Fibroblast of skin of right quadriceps (primary cell): ENCODE measurements around the gene GINS2.

Experiments
- DNase-seq: peaks from one replicate; pipeline ENCODE4 v3.0.0-alpha.2; 2013

The GINS2 gene

GRCh38 chr16:85637808-85638647 is 50.7 kb downstream of the GINS2 start:
- DNase-seq = no peak

DNA sequence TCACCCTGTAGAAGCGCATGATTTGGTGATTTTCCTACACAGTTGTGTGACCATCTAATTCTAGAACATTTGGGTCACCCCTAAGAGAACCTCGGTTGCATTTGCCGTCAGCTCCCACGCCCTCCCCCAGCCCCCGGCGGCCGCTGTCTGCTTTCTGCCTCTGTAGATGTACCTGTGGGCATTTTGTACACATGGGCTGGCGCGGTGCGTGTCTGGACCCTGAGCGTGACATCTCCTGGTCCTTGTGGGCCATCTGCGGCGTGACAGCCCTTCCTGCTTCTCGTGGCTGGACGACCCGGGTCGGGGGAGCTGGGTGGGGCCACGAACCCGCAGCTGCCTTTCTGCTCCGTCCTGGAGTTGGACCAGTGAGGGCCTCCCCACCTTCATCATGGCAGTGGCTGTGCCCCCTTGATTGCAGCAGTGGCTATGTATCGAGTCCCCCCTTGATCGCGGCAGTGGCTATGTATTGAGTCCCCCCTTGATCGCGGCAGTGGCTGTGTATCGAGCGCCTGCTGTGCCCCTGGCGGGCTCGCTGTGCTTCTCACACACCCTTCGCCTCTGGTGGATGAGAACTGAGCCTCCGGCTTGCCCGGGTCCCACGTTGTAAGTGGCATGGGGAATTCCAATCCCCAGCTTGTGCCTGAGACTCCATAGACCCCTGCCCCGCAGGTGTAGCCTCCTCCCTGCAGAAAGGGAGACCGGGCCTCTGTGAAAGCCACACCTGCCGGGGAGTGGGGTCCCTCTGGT is 51.5 kb downstream of the GINS2 start:
- DNase-seq = no peak

DNA sequence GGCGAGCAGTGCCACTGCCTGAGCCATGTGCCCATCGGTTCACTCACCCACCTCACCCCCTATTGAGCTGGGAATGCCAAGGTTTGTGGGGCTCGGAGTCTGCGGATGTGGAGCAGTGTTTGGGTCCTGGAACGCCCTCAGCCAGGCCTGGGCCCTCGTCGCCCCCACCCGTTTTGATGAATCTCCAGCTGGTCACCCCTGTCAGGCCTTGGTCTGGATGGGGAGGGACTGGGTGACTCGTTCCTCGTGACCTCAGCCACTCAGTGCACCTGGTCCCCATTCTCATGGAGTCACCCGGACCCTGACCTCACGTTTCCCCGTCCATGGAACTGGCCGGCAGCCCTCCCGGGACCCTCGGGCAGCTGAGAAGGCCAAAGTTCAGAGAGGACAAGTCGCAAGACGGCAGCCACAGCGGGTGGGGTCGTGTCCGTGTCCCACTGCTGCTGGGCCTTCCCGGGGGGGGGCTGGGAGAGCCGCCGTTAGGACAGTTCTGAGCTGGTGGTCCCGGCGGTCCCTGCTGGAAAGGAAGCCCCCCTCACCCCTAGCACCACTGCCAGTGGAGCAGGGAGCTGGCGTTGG is 52.4 kb downstream of the GINS2 start:
- DNase-seq = no peak

GRCh38 chr16:85635545-85636140 is 53.1 kb downstream of the GINS2 start:
- no peak for DNase-seq

- DNase-seq = no peak
These were observed 53.8 kb downstream of the GINS2 start for GRCh38 chr16:85634747-85635544.

- no peak for DNase-seq
These were observed 54.9 kb downstream of the GINS2 start for GRCh38 chr16:85633888-85634287.

DNA sequence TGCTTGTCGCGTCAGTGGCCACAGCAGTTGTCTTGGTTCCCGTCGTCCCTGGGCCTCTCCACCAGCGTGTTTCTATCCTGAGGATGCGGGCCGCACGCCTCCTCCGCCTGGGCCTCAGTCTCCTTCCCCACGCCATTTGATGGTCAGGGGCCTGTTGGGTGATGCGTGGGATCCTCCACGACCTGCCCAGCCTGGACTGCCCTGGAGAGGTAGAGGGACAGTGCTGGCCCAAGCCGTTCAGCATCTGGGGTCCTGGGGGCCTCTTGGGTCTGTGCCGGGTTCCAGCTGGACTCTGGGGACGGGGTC is 55.4 kb downstream of the GINS2 start:
- DNase-seq = no peak

DNA sequence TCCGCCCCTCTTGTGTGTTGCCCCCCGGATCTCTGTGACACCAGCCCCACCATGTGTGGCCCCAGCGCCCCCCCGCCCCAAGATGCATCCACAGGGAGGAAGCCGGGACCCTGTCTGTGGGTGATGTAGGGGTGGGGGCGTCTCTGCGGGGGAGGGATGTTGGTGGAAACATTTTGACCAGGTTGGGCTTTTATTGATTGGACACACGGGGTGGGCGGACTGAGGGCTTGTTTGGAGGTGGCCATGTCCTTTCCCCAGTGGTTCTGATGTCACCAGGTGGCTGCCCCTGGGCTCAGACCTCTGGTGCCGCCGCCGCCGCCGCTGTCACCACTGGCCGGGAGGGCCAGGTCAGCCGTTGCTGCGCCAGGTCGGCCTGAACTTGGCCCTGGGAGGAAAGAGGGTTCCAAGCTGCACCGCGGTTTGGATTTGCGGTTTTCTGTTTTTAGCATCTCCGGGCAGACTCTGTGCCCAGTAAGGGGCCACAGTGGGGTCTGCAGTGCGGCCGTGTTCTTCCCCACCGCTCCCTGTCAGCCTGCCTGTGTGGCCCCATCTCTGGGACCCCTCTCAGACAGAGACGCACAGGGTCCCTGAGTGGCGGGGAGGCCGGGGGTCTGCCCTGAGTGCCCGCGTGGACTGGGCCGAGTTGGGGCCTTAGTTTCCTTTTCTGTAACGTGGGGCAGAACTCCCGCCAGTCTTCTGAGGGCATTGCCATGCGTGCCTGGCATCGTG is 55.9 kb downstream of the GINS2 start:
- no peak for DNase-seq

DNA sequence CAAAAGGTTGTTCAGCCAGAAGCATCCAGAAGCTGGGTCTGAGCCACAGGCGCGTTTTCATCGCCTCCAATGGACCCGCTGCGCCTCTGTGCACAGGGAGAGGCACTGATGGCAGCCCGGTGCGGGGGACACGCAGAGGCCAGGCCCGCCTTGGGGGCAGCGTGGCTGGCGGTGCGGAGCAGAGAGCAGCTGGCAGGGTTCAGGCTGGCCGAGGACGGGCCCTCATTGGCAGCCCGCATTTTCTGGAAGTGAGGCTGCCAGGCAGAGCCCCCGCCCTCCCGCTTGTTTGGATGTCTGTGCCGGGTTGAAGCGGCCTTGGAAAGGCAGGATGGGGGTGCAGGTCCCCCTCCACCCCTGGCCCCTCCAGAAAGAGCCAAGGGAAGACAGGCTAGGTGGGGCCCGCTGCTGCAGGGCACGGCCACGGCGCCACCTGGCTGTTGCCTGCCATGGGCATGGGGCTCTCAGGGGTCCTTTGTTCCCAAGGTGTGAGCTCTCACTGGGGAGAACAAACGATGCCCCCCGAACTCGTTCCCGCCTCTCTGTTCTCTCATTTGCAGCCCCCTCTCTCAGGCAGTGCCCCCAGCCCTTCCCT is 56.9 kb downstream of the GINS2 start:
- DNase-seq = no peak

- DNase-seq = no peak
These were observed 57.5 kb downstream of the GINS2 start for GRCh38 chr16:85631230-85631629.

- no peak for DNase-seq
These were observed 58.9 kb downstream of the GINS2 start for GRCh38 chr16:85629853-85630252.

- DNase-seq = no peak
These were observed 59.4 kb downstream of the GINS2 start for GRCh38 chr16:85629326-85629725.

GRCh38 chr16:85628645-85629044 is 60.1 kb downstream of the GINS2 start:
- DNase-seq = no peak

- no peak for DNase-seq
These were observed 60.5 kb downstream of the GINS2 start for GRCh38 chr16:85628265-85628556.

GRCh38 chr16:85627526-85628264 is 61.1 kb downstream of the GINS2 start:
- DNase-seq = no peak

GRCh38 chr16:85627089-85627488 is 61.7 kb downstream of the GINS2 start:
- no peak for DNase-seq
